Body of pancreas (tissue), 4 donors: Measurements from ENCODE around the gene VRTN. TPM values are rescaled to one million over a fixed set of nuclear protein-coding genes. Genes with fewer than 3 reads are reported as not detected.
A peak's percentile ranks its signal among the peaks of the same experiment; 100 is the strongest.

Experiments used
- ATAC-seq: fragments of 150-250 bp; one replicate; pipeline ENCODE4 v1.9.1; 2016
- DNase-seq, 4 donors: peaks; one replicate each; pipeline ENCODE4 v3.0.0-alpha.2; 2019
- H3K27ac ChIP-seq, 4 donors: fragments of 200-600 bp; sonication (generic); 1 replicate in 3 of 4; 2 replicates in 1 of 4; pipeline versions ENCODE4 v1.5.1 to v1.6.1; 2016 to 2019; ENCODE audit warnings: mild to moderate bottlenecking in 1 of 4, mixed read lengths in 1 of 4, moderate library complexity in 1 of 4
- H3K27me3 ChIP-seq, 2 donors: fragments of 200-600 bp; sonication (generic); one replicate each; pipeline ENCODE4 v1.6.0; 2016; ENCODE audit warnings: mild to moderate bottlenecking in 1 of 2
- H3K36me3 ChIP-seq, 2 donors: fragments of 200-600 bp; sonication (generic); replicated peaks in 1 of 2; 2 replicates each; pipeline ENCODE4 v1.5.1; 2016; ENCODE audit warnings: low read depth in 2 of 2; ENCODE audit not compliant: insufficient read depth in 1 of 2
- H3K4me1 ChIP-seq: fragments of 200-600 bp; sonication (generic); one replicate; pipeline ENCODE4 v1.6.0; 2016
- H3K4me3 ChIP-seq, 2 donors: fragments of 200-600 bp; sonication (generic); 1 replicate in 1 of 2; 2 replicates in 1 of 2; pipeline ENCODE4 v1.5.1; 2016 to 2019
- H3K9me3 ChIP-seq, 3 donors: fragments of 200-600 bp; sonication (generic); 1 replicate in 2 of 3; 2 replicates in 1 of 3; pipeline ENCODE4 v1.5.1; 2016
- CTCF ChIP-seq, 7 experiments: fragments of 450-650 bp in 4 of 7; fragments of 200-600 bp in 3 of 7; sonication (generic) in 3 of 7; IDR thresholded peaks; one replicate each; pipeline ENCODE4 v1.5.1; 2016 to 2019; ENCODE audit warnings: antibody characterized with exemption in 7 of 7
- POLR2A ChIP-seq, 3 donors: fragments of 450-650 bp; IDR thresholded peaks; one replicate each; pipeline ENCODE4 v1.6.1; 2016; ENCODE audit warnings: antibody characterized with exemption in 3 of 3, mild to moderate bottlenecking in 2 of 3
- WGBS, 2 donors: methylation state at CpG; one replicate each; pipeline ENCODE4 v1.1.5; 2017; 5-methylcytosine and 5-hydroxymethylcytosine counted together
- intact Hi-C: fragments of 100-400 bp; cut with DNase I; formaldehyde crosslinking; loops from one replicate; pipeline ENCODE4 v1.15.1; 2023
- total RNA-seq, 2 donors: library from RNA; depleted of rRNA; stranded (reverse); fragments of >200 nt; gene quantifications; one replicate each; pipeline ENCODE4 v1.1.0, GENCODE V29; 2016

Gene VRTN, protein sequence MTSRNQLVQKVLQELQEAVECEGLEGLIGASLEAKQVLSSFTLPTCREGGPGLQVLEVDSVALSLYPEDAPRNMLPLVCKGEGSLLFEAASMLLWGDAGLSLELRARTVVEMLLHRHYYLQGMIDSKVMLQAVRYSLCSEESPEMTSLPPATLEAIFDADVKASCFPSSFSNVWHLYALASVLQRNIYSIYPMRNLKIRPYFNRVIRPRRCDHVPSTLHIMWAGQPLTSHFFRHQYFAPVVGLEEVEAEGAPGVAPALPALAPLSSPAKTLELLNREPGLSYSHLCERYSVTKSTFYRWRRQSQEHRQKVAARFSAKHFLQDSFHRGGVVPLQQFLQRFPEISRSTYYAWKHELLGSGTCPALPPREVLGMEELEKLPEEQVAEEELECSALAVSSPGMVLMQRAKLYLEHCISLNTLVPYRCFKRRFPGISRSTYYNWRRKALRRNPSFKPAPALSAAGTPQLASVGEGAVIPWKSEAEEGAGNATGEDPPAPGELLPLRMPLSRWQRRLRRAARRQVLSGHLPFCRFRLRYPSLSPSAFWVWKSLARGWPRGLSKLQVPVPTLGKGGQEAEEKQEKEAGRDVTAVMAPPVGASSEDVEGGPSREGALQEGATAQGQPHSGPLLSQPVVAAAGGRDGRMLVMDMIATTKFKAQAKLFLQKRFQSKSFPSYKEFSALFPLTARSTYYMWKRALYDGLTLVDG
- total RNA-seq = not detected

GRCh38 chr14:74348241-74348734 lies at the start of gene VRTN:
Gene VRTN (plus strand): TSS chr14:74348471. CDS start chr14:74356784, 8,313 bp downstream.
- H3K4me1 ChIP-seq = peaks cover 23% of the 10 kb centered on the region
- no peaks in the 10 kb centered on the region for H3K36me3 ChIP-seq
- no peak for DNase-seq
- intact Hi-C loops = no loop called here
- WGBS, 2 donors = 72 to 89% methylated on average over 8 to 12 of the region's 12 CpGs
- no peak for ATAC-seq
- no peak within 1 kb of the TSS for H3K4me3 ChIP-seq
- H3K27ac ChIP-seq = no peak within 1 kb of the TSS
- H3K27me3 ChIP-seq = no peaks in the 10 kb centered on the region
- H3K9me3 ChIP-seq = no peaks in the 10 kb centered on the region
- TF ChIP-seq POLR2A (IDR thresholded peaks at IDR 0.05) (no peak), CTCF (IDR thresholded peaks at IDR 0.05) (no peak)

- H3K27me3 ChIP-seq = no peaks in the 10 kb centered on the region
- no peak for ATAC-seq
- TF ChIP-seq POLR2A (IDR thresholded peaks at IDR 0.05) (no peak), CTCF (IDR thresholded peaks at IDR 0.05) (no peak)
- H3K9me3 ChIP-seq = no peaks in the 10 kb centered on the region
- WGBS, 2 donors = 56 to 79% methylated on average over 10 of the region's 10 CpGs
- H3K27ac ChIP-seq = peak overlapping the region in 1 of 4 donors; percentile 6
- DNase-seq = peak in 1 of 4 donors; percentile 6
- peaks cover 0 to 10% of the 10 kb centered on the region in 2 donors for H3K36me3 ChIP-seq
- peaks cover 14% of the 10 kb centered on the region for H3K4me1 ChIP-seq
- intact Hi-C loops = no loop called here
- no peak overlapping the region for H3K4me3 ChIP-seq
These were observed 49.2 kb upstream of the VRTN start for GRCh38 chr14:74299061-74299545.

DNA sequence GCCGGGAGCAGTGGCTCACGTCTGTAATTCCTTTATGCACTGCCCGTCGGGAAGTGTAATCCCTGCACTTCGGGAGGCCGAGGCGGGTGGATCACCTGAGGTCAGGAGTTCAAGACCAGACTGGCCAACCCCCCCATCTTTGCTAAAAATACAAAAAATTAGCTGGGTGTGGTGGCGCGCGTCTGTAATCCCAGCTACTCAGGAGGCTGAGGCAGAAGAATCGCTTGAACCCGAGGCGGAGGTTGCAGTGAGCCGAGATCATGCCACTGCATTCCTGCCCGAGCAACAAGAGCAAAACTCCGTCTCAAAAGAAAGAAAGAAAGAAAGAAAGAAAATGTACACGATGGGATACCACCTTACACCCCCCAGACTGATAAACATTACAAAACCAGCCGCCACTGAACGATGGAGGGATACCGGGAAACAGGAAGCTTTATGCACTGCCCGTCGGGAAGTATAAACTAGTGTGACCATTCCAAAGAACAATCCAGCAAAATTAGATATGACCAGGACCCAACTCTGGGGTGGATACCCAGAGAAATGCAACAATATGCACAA lies 46.6 kb upstream of the VRTN start:
- ATAC-seq = no peak

DNA sequence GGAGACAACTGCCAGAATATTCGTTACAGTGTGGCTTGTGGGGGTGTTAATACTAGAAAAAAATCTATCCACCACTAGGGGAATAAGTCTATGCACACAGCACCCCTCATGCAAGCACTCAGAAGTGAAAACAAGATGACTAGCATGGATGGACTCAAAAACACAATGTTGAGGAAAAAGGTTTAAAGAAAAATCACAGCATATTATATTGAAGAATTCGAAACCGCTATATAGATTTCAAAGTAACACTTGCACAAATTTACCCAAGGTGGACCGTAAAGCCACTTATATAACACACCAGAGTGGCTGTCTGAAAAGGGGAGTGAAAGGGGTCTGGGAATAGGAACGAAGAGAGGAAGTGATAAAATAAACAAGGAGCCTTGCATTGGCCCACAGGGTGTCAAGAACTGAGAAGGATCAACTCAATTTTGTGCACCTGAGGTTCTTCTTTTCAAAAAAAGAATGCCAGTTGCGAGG lies 46.1 kb upstream of the VRTN start:
- Histone ChIP-seq H3K27me3 (no peaks in the 10 kb centered on the region), H3K9me3 (no peaks in the 10 kb centered on the region), H3K27ac (peak overlapping the region in 3 of 4 donors; percentile 63 to 81 (median 80)), H3K4me3 (peak overlapping the region; percentile 51 to 79), H3K36me3 (peaks cover 0 to 4% of the 10 kb centered on the region in 2 donors), H3K4me1 (peaks cover 14% of the 10 kb centered on the region)
- DNase-seq = no peak
- ATAC-seq = peak; percentile 51
- intact Hi-C loops = no loop called here
- peak in 6 of 7 experiments; percentile 14 to 52 (median 46) for TF ChIP-seq CTCF (IDR thresholded peaks at IDR 0.05)
- no peak for TF ChIP-seq POLR2A (IDR thresholded peaks at IDR 0.05)
- WGBS, 2 donors = 0 to 1% methylated on average over 6 of the region's 6 CpGs

More for the DNA sequence above, 46.6 kb upstream of the VRTN start:
- peaks cover 14% of the 10 kb centered on the region for H3K4me1 ChIP-seq
- TF ChIP-seq CTCF (IDR thresholded peaks at IDR 0.05) = no peak
- no peak for TF ChIP-seq POLR2A (IDR thresholded peaks at IDR 0.05)
- intact Hi-C loops = no loop called here
- peak overlapping the region; percentile 51 to 79 for H3K4me3 ChIP-seq
- no peaks in the 10 kb centered on the region for H3K9me3 ChIP-seq
- DNase-seq = no peak
- peaks cover 0 to 4% of the 10 kb centered on the region in 2 donors for H3K36me3 ChIP-seq
- WGBS, 2 donors = 23 to 25% methylated on average over 22 of the region's 22 CpGs
- H3K27ac ChIP-seq = peak overlapping the region in 1 of 4 donors; percentile 80
- H3K27me3 ChIP-seq = no peaks in the 10 kb centered on the region
